Loucy (cell line): ENCODE measurements around the gene BPIFA1.

Source experiments
- CTCF ChIP-seq: fragments of 200-600 bp; sonication (generic); conservative IDR thresholded peaks from 2 replicates; pipeline ENCODE4 v1.5.1; 2014; ENCODE audit warnings: mild to moderate bottlenecking, antibody characterized with exemption, low read length
- EZH2phosphoT487 ChIP-seq: fragments of 200-600 bp; IDR thresholded peaks from 2 replicates; pipeline ENCODE4 v1.6.1; 2018; ENCODE audit warnings: antibody characterized with exemption, mild to moderate bottlenecking, moderate library complexity, borderline replicate concordance

DNA sequence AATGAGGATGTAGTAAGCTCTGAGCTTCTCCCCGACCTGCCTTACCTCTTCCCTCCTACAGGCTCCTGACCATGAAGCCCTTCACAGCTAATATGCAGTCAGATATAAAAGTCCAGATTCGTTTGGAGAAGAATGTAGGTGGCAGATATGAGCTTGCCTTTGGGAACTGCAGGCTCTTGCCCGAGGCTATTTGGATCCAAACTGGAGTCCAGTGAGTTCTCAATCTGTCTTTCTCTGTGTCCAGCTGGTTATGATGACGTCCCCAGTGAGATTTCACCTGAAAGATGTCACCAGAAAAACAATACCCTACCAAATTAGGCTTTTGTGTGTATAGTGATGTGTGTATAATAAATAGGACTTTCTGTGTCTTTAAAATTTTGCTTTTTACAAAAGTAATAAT, 33.3 kb upstream of the BPIFA1 start:
- TF ChIP-seq CTCF, result no peak
- no peak for TF ChIP-seq EZH2phosphoT487
